ENCODE data around the gene PEAK3.
"Not testable (repeated sequence)": the region's sequence is repeated elsewhere in the genome, so short reads cannot be mapped to it uniquely, and the experiment has no call there.

Gene PEAK3

DNA sequence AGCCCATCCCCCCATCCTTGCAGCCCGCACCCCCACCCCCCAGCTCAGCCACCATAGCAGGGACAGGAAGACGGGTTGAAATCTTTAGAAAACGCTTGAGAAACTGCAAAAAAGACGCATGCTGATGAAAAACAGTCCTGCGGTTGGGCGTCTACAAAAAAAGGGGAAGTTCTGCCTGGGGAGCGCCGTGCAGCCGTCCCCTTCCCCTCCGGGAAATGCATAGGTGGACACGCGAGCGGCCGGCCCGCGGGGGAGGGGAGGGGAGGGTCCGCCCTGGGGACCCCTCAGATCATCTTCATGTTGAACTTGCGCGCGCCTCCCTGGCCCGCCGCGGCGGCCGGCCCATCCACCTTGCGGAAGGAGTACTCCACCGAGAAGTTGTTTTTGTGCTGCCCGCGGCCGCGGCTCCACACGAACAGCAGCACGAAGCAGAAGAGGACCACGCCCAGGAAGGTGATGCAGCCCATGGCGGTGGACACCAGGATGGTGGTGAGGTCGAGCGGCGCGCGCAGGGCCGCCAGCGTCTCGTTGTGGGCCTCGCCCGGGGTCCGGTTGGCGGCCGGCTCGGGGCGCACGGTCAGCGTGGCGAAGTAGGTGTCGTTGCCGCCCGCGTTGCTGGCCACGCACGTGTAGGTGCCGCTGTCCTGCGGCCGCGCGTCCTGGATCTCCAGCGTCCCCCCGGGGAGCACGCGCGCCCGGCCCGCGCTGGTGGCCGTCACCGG, 7.9 kb upstream of the PEAK3 start:
- no peak for DNase-seq (ENCODE audit: low read depth in 2 of 3, low spot score in 2 of 3)

DNA sequence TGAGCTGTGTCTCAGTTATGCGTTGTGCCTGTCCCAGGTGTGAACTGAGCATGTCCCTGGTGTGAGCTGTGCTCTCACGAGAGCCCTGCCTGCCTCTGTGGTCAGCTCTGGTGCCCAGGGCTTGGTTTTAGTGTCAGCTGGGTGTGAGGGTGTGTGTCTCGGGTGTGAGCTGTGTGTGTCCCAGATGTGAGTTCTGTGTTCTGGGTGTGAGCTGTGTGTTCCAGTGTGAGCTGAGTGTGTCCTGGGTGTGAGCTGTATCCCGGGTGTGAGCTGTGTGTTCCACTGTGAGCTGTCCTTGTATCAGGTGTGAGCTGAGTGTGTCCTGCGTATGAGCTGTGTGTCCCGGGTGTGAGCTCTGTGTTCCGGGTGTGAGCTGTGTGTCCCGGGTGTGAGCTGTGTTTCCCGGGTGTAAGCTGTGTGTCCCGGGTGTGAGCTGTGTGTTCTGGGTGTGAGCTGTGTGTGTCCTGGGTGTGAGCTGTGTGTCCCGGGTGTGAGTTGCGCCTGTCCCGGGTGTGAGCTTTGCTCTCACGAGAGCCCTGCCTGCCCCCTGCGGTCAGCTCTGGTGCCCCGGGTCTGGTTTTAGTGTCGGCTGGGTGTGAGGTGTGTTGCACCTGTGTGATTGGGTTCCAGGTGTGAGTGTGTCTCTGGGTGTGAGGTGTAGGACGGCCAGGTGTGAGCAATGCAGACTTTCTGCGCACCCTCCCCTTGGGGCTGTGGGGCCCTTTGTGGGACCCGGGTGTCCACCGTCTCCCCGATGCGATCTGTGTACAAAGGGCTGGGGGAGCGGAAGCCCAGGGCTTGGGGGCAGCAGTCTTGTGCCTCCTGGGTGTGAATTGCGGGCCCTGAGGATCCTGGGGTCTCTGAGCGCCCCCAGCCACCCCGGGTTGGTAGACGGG, 7.1 kb upstream of the PEAK3 start:
- no peak for DNase-seq (ENCODE audit: low read depth in 2 of 3, low spot score in 2 of 3)

DNA sequence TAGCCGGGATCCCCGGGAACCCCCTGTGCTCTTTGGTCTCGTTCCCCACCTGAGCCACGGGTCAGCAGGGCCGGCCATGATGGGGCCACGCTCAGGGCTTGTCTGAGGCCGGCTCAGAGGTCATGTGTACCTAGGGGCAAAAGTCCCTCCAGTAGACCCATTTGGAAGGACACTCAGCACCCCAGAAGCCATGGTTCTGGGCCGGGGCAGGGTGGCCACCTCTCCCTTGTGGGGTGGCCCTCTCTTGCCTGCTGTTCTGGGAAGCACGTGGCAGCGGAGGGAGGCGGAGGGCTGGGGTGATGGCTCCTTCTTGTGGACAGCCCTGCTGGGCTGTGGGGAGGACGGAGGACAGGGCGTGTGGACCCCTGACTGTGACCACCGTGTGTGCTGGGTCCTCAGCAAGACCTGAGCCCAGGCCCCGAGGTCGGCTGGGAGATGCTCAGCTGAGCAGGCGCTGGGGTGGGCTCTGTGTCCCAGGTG, 6.4 kb upstream of the PEAK3 start:
- DNase-seq (ENCODE audit: low read depth in 2 of 3, low spot score in 2 of 3) = no peak

DNA sequence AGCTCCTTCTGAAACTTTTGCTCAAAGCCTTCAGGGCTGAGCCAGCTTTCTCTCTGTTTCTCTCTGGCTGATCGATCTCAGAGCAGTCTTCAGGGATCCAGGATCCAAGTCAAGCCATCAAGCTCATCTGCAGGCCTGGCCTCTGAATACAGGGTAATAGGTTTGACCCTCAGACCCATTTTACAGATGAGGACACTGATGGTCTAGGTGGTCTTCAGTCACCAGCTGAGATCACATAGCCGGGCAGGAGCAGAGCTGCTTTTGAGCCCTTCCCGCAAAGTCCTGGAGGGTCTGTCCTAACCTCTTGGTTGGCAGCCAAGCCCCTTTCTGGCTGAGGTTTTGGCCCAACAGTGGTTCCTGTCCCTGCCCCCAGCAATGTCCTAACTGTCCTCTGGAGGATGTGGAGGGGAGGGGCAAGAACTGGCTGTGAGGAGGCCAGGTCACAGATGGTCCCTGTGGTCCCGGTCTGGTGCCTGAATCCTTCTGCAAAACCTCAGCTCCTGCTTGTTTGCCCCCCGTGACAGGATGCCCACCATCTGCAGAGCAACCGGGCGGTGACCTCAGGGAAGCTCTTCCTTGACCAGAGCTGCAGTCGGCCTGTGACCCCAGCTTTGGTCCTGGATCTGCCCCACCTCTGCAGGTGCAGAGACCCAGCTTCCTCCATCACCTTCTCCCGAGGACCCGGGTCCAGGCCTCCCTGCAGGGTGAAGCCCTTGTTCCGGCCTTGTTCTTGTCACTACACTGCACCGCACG, 5.8 kb upstream of the PEAK3 start:
- DNase-seq (ENCODE audit: low read depth in 2 of 3, low spot score in 2 of 3) = no peak

DNA sequence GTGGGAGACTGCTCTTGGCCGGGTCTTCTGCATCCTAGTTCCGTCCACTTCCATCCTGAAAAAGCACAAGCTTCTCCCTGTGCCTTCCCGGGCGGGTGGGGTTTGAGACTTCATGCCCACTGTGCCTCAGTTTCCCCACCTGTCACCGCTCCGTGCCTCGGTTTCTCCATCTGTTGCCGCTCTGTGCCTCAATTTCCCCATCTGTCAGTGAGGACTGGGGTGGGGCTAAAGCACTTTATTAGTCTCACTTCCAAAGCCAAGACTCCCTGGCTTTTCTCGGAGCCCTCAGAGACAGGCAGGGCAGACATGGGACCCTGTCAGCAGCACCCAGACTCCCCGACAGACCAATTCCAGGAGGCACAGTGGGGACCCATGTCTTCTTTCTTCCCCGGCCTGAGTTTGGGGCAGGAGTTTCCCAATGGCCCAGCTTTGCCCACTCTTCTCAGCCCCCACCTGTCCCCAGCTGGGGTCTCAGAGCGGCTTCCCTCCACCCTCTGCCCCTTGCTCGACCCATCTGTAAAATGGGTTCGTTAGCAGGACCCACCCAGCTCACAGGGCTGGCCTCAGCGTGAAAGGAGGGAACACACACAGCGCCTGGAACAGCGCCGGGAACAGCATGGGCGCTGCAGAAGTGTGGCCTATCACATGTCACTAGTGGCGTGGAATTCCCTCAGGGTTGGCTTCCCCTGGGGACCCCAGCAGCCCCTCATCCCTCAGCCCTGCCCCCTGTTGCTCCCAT, 4.6 kb upstream of the PEAK3 start:
- no peak for DNase-seq (ENCODE audit: low read depth in 2 of 3, low spot score in 2 of 3)

DNA sequence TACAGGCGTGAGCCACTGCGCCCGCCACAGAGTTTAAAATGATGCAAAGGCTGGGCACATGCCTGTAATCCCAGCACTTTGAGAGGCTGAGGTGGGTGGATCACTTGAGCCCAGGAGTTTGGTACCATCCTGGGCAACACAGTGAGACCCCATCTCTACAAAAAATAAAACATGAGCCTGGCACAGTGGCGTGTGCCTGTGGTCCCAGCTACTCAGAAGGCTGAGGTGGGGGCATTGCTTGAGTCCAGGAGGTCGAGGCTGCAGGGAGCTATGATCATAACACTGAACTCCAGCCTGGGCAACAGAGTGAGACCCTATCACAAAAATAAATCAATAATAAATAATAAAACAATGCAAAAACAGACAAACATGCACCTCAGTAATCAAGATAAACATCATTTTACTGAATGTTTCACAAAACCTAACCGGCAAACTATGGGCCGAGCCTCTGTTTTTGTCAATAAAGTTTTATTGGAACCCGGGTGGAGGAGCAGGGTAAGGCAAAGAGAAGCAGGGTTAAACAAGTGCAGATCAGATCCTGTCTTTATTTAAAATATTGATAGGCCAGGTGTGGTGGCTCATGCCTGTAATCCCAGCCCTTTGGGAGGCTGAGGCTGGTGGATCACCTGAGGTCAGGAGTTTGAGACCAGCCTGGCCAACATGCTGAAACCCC, 2.0 kb upstream of the PEAK3 start:
- no peak for DNase-seq (ENCODE audit: low read depth in 2 of 3, low spot score in 2 of 3)

DNA sequence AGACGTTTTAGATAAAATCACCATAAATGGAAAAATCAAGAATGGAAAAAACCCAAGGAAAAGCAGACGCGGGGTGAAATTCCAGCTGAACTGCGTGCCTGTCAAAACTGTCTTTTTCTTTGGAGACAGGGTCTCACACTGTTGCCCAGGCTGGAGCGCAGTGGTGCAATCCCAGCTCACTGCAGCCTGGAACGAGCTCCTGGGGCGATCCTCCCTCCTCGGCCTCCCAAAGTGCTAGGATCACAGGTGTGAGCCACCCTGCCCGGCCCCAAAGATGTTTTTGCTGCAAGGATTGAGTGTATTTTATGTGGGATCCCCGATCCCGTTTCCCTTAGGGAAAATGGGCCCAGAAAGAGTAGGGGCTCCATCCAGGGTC, 875 bp upstream of the PEAK3 start:
- DNase-seq (ENCODE audit: low read depth in 2 of 3, low spot score in 2 of 3) = no peak

DNA sequence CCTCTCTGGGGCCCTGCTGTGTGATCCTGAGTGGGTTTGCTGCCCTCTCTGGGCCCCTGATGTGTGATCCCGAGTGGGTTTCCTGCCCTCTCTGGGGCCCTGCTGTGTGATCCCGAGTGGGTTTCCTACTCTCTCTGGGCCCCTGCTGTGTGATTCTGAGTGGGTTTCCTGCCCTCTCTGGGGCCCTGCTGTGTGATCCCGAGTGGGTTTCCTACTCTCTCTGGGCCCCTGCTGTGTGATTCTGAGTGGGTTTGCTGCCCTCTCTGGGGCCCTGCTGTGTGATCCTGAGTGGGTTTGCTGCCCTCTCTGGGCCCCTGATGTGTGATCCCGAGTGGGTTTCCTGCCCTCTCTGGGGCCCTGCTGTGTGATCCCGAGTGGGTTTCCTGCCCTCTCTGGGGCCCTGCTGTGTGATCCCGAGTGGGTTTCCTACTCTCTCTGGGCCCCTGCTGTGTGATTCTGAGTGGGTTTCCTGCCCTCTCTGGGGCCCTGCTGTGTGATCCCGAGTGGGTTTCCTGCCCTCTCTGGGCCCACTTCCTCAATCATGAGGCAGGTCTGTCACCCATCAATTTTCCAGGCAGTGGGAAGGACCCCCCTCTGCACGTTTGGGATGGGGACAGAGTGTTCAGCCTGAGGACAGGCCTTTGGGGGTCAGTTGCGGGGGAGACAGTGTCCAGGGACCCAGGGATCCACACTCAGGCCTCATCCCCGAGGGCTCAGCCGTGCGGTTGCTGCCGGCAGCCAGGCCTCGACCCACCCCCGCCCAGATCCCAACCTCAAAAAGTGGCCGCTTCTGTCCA, 512 bp downstream of the PEAK3 start:
- not testable (repeated sequence) for DNase-seq (ENCODE audit: low read depth in 2 of 3, low spot score in 2 of 3)

DNA sequence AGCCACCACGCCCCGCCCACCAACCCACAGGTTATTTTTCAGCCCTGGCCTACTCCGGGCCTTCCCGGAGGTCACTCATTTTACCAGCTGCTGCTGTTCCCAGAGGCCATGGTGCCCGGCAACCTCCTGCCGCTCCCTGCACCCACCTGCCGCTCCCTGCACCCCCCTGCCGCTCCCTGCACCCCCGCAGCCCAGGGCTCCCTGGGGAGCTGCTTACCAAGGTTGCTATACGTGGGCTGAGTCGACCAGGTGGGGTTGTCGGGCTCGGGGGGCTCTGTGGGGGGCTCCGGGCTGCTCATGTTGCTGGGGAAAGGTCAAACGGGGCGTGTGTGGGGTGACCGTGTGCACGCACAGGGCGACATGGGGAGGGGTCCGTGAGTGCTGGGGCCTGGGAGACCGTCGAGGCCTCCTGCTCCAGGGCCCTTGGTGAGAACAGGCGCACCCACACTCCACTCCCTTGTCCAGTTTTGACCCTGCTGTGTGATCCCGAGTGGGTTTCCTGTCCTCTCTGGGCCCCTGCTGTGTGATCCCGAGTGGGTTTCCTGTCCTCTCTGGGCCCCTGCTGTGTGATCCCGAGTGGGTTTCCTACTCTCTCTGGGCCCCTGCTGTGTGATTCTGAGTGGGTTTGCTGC, 1.2 kb downstream of the PEAK3 start:
- DNase-seq (ENCODE audit: low read depth in 2 of 3, low spot score in 2 of 3) = no peak

DNA sequence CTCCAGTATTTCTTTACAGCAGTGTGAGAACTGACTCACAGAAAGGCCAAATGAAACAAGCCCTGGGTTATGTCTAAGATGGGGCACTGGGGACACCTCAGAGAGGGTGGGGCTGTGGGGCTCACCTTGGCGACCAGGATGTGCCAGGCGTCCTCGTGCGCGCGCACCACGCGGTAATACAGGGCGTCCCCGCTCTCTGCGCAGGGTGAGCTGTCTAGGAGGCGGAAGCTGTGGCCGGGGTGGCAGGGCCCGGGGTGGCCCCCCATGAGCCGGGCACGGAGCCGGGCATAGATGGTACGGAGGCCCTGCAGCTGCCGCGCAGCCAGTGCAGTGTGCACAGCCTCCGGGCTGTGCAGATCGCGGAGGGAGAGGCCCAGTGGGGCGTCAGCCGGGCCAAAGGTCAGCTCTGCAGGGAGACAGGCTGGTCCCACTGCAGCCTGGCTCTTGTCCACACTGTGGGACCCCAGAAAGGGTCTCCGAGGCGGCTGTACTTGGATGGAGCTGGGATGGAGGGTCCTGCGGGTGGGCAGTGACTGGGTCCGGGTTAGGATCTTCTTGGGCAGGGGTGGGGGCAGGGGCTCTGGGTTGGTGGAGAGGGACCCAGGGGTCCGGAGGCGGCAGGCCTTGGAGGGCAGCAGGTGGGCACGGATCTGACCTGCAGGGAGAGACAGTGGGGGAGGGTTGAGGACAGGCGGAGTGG, 3.4 kb downstream of the PEAK3 start:
- no peak for DNase-seq (ENCODE audit: low read depth in 2 of 3, low spot score in 2 of 3)

DNA sequence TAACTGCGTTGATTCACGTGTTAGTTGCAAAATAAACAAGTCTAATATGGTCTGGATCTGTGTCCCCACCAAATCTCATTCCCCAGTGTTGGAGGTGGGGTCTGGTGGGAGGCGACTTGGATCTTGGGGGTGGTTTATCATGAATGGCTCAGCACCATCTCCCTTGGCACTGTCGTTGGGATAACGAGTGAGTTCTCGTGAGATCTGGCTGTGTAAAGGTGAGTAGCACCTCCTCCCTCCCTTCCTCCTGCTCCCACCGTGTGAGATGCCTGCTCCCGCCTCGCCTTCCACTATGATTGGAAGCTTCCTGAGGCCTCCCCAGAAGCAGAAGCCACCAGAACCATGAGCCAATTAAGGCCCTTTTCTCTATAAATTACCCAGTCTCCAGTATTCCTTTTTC, 4.8 kb downstream of the PEAK3 start:
- DNase-seq (ENCODE audit: low read depth in 2 of 3, low spot score in 2 of 3) = no peak

DNA sequence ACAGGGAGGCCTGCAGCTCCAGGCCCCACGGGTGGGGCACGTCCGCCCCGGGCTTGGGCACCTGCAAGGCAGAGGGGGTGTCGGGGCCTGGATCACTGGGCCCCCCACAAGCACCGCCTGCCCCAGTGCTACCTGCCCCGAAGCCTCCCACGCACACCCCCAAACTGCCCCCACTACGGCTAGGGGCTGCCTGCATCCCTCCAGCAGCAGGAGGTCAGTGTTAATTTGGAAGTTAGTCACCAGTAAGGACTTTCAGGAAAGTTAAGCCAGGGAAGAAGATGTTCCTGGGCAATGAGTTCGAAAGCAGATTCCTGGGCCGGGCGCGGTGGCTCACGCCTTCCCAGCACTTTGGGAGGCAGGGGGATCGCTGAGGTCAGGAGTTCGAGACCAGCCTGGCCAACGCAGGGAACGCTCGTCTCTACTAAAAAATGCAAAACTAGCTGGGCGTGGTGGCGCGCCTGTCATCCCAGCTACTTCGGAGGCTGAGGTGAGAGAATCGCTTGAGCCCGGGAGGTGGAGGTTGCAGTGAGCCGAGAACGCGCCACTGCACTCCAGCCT, 5.5 kb downstream of the PEAK3 start:
- no peak for DNase-seq (ENCODE audit: low read depth in 2 of 3, low spot score in 2 of 3)

DNA sequence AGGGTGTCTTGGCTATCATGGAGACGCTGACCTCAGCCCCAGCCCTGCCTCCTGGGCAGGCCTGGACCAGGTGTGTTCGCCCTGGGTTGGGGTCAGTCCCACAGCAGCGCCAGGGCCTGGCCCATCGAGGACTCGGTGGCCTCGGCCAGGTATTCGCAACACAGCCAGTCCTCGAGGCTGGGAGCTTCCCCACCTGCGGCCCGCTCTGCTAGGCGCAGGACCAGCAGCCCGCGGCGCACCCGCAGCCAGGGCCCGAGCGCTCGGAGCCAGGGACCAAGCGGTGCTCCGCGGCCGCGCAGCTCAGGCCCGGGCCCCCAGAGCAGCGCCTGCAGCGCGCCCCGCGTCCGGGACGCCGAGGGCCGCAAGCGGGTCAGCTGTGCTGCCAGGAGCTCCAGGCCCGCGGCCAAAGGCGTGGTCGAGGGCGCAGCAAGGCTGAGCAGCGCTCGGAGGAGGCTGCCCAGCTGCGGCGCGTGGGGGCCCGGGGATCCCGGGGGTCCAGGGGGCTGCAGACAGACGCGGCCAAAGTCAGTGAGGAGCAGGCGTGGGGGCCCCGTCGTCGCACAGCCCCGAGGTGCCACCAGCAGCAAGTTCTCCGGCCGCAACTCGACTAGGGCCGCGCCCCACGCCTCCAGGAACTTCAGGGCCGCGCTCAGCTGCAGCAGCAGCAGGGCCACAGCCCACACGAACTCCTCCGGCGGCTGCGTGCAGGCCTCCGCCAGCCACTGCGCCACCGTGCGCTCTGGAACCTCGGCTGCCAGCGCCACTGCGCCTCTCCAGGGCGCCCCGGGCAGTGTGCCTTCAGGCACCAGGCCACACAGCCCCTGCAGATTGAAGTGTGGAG, 6.2 kb downstream of the PEAK3 start:
- DNase-seq (ENCODE audit: low read depth in 2 of 3, low spot score in 2 of 3) = no peak

DNA sequence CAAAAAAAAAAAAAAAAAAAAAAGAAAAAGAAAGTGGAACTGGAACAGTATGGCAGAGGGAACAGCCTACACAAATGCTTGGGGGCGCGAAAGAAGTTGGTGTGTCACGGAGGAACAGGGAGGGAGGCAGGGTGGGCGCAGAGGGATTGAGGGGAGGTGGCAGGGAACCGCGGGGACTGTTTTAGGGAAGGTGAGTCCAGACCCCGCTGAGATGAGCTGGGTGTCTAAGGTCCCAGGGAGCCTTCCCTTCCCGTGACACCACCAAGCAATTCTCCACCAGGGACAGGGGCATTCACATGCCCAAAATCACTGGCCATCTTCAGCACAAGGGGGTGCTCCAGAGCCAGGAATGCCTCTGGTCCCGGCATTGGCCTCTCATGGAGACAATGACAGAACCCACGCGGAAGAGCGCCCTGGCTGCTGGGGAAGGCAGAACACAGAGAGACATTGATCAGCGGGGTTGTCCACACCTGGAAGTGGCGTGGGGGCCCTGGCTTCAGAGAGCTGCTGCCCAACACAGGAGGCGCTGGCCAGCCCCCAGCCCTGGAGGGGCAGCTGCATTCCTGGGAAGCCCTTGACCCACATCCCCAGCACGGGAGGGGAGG, 6.9 kb downstream of the PEAK3 start:
- no peak for DNase-seq (ENCODE audit: low read depth in 2 of 3, low spot score in 2 of 3)

DNA sequence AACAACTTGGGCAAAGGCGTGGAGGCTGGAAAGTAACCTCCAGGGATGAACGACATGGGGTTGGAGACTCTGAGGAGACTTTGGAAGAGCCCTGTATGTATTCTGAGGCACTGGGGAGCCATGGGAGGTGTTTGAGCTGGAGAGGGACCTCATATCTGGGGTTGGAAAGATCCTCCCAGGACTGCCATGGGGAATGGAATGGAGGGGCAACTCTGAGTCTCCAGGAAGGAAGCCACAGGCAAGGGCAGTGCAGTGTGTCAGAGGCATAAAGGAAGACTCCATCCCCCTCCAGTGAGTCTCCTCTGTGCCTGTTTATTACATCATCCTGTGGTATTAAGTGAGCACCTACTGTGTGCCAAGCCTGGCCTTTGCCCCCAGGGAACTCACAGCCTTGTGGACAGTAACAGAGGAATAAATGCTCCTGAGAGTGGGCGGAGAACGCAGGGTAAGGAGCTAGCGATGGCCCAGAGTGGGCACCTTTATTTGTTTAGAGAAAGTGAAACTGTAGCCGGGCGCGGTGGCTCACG, 7.7 kb downstream of the PEAK3 start:
- DNase-seq (ENCODE audit: low read depth in 2 of 3, low spot score in 2 of 3) = no peak

DNA sequence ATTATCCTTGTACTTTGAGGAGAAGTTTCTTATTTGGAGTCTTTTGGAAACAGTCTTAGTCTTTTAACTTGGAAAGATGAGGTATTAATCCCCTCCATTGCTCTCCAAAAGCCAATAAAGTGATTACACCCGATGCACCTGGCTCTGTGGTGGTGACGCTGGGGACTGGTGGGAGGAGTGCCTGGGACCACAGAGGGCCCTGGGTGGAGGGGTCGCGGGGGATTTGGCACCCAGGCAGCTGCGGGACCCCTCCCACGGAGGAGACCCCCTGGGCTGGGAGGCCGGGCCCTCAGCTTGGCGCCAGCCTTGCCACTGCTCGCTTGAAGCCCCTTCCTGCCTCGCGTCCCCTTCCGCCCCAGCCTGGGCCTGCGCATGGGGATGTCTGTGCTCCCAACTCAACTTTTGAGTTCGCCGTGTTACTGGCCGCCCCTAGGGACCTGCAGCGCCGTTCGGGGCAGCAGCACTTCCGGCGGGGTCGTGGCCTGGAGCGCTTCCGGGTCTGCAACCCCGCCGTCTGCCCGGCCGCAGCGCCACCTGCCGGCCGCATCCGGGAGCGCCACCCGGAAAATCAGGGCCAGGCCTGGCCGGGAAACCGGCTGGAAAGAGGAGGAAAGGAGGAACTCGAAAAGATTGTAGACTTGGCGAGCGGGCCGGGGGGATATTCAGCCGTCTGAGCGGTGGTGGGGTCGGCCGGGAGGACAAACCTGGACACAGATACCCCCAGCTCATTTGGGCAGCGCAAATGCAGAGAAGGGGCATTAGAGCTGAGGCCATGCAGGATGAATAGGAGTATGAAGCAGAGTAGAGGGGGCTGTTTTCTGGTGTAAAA, 8.4 kb downstream of the PEAK3 start:
- DNase-seq (ENCODE audit: low read depth in 2 of 3, low spot score in 2 of 3) = peak; percentile 66 to 75 (median 67)

Measured in activated CD8-positive, alpha-beta memory T cell treated with anti-CD3 and anti-CD28 coated beads for 48 hours (primary cell).